HepG2 (cell line): ENCODE measurements around the gene IL22RA1. TPM values are rescaled to one million over a fixed set of nuclear protein-coding genes. Genes with fewer than 3 reads are reported as not detected.

Experiments used
- CEBPG ChIP-seq: IDR thresholded peaks from 2 replicates; pipeline ENCODE4 v1.6.1; 2016
- DPF2 ChIP-seq: sonication (generic); formaldehyde crosslinking; IDR thresholded peaks from 2 replicates; pipeline ENCODE4 v1.4.0; 2020; ENCODE audit warnings: mild to moderate bottlenecking, low read depth, missing genetic modification reagents, borderline replicate concordance
- EEA1 ChIP-seq: sonication (generic); formaldehyde crosslinking; IDR thresholded peaks from 2 replicates; pipeline ENCODE4 v1.5.1; 2020; ENCODE audit warnings: mild to moderate bottlenecking, missing genetic modification reagents, borderline replicate concordance
- ETV5 ChIP-seq: IDR thresholded peaks from 2 replicates; pipeline ENCODE4 v1.6.1; 2018; ENCODE audit warnings: missing biosample characterization, missing genetic modification reagents, inconsistent platforms, borderline replicate concordance
- MED1 ChIP-seq: sonication (generic); formaldehyde crosslinking; IDR thresholded peaks from 2 replicates; pipeline ENCODE4 v1.4.0; 2020; ENCODE audit warnings: missing genetic modification reagents
- NFYB ChIP-seq: sonication (generic); formaldehyde crosslinking; IDR thresholded peaks from 2 replicates; pipeline ENCODE4 v1.4.0; 2020; ENCODE audit warnings: missing genetic modification reagents
- SNRNP70 ChIP-seq: fragments of 200-400 bp; formaldehyde crosslinking; IDR thresholded peaks from 2 replicates; pipeline ENCODE4 v1.6.1; 2017; ENCODE audit warnings: mild to moderate bottlenecking, low read depth, low read length, moderate library complexity
- SOX6 ChIP-seq, 2 experiments: fragments of 450-650 bp in 1 of 2; sonication (generic) in 1 of 2; formaldehyde crosslinking in 1 of 2; IDR thresholded peaks; 2 replicates each; pipeline versions ENCODE4 v1.4.0 to v1.6.1; 2017 to 2020; ENCODE audit warnings: antibody characterized with exemption in 1 of 2, mild to moderate bottlenecking in 1 of 2, missing genetic modification reagents in 1 of 2
- YY1 ChIP-seq: IDR thresholded peaks from 2 replicates; pipeline ENCODE4 v1.6.1; 2011; ENCODE audit warnings: low read length, low read depth, moderate library complexity, mild to moderate bottlenecking; ENCODE audit not compliant: insufficient read depth, insufficient replicate concordance
- ZBTB37 ChIP-seq: sonication (generic); formaldehyde crosslinking; IDR thresholded peaks from 2 replicates; pipeline ENCODE4 v1.4.0; 2020; ENCODE audit warnings: mild to moderate bottlenecking, missing genetic modification reagents
- ZMYM4 ChIP-seq: sonication (generic); formaldehyde crosslinking; IDR thresholded peaks from 2 replicates; pipeline ENCODE4 v1.8.1; 2023; ENCODE audit warnings: mild to moderate bottlenecking, missing genetic modification reagents
- ZNF18 ChIP-seq: sonication (generic); formaldehyde crosslinking; IDR thresholded peaks from 2 replicates; pipeline ENCODE4 v1.8.0; 2022; ENCODE audit warnings: mild to moderate bottlenecking, missing genetic modification reagents; ENCODE audit not compliant: insufficient replicate concordance
- ZNF281 ChIP-seq: sonication (generic); formaldehyde crosslinking; IDR thresholded peaks from 2 replicates; pipeline ENCODE4 v1.4.0; 2020; ENCODE audit warnings: missing genetic modification reagents, borderline replicate concordance
- ZNF687 ChIP-seq: sonication (generic); formaldehyde crosslinking; IDR thresholded peaks from 2 replicates; pipeline ENCODE4 v1.5.1; 2020; ENCODE audit warnings: mild to moderate bottlenecking, missing genetic modification reagents, moderate library complexity
- ZUFSP ChIP-seq: sonication (generic); formaldehyde crosslinking; IDR thresholded peaks from 2 replicates; pipeline ENCODE4 v1.9.0; 2021; ENCODE audit warnings: missing genetic modification reagents, mild to moderate bottlenecking, borderline replicate concordance
- polyA plus RNA-seq, 8 experiments: library from polyadenylated mRNA; depleted of rRNA in 3 of 8; stranded (reverse) in 7 of 8; unstranded in 1 of 8; fragments of >200 nt; fragmentation: Illumina TruSeq in 4 of 8; extraction: Trizol in 4 of 8; gene quantifications; 2 replicates each; pipeline versions ENCODE4 v1.2.1 to v1.2.3, GENCODE V29; 2011 to 2016; ENCODE audit warnings: low read depth in 4 of 8, missing spikeins in 1 of 8, mixed read lengths in 1 of 8; ENCODE audit not compliant: insufficient read depth in 1 of 8
- total RNA-seq, 5 experiments: library from RNA; depleted of rRNA; stranded (reverse); fragments of >200 nt; fragmentation: Illumina TruSeq; extraction: Trizol; gene quantifications; 2 replicates each; pipeline ENCODE4 v1.2.3, GENCODE V29; 2016; ENCODE audit warnings: low read depth in 1 of 5

IL22RA1 gene
- total and polyA plus RNA-seq, 2 of the 13 experiments (the other 11 are each of a cell fraction or from before 2014, with no cell fraction given) = 4.4 to 10.2 TPM

GRCh38 chr1:24108334-24109165, 34.4 kb downstream of the IL22RA1 start (continued):
- TF ChIP-seq ZUFSP (CRISPR knock-in tag) = no peak
- TF ChIP-seq MED1 (CRISPR knock-in tag) = peak; percentile 42
- 0 out of 2 replicates have a peak, but pooled peaks have one; percentile 8 for TF ChIP-seq ZBTB37 (CRISPR knock-in tag)
- no peak for TF ChIP-seq SNRNP70
- TF ChIP-seq NFYB (CRISPR knock-in tag) = peak; percentile 26; the same call in 1 of the 2 replicates
- TF ChIP-seq CEBPG (CRISPR knock-in tag) = 0 out of 2 replicates have a peak, but pooled peaks have one; percentile 28
- TF ChIP-seq ZNF687 = peak; percentile 83
- TF ChIP-seq YY1 = peak; percentile 64
- peak; percentile 70 for TF ChIP-seq ZNF18 (CRISPR knock-in tag)
- TF ChIP-seq ZMYM4 (CRISPR knock-in tag) = peak; percentile 45; the same call in 1 of the 2 replicates
- TF ChIP-seq ZNF281 (CRISPR knock-in tag) = 0 out of 2 replicates have a peak, but pooled peaks have one; percentile 8
- TF ChIP-seq DPF2 (CRISPR knock-in tag) = no peak
- no peak for TF ChIP-seq SOX6 (IDR thresholded peaks at IDR 0.05)
- peak; percentile 35; the same call in 1 of the 2 replicates for TF ChIP-seq SOX6 (CRISPR knock-in tag; IDR thresholded peaks at IDR 0.05)
- peak; percentile 51; the same call in 1 of the 2 replicates for TF ChIP-seq ETV5 (CRISPR knock-in tag)
- TF ChIP-seq EEA1 (CRISPR knock-in tag) = no peak
